ENCODE measurements around the gene ZNF202. TPM values are rescaled to one million over a fixed set of nuclear protein-coding genes. Genes with fewer than 3 reads are reported as not detected.

The ZNF202 gene
- total RNA-seq, 1 donor from 2014 or later: 22.8 TPM

DNA sequence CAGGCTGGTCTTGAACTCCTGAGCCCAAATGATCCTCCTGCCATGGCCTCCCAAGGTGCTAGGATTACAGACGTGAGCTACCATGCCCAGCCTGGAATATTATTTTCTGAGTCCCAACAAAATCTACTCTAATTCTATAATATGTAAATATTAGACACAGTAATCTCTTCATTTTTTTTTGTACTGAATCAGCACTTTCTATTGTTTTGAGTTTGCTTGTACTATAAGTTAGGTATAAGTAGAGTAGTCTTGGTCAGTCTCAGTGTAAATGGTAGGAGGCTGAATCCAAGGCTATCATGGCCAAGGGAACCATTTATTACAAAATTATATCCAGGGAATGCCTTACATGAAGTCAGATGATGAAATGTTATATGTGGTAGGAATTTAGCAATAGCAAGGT lies 32.5 kb upstream of the ZNF202 start:
- DNase-seq (ENCODE audit: low read depth, low spot score): no peak
- Mint-ChIP-seq H3K27ac (ENCODE audit: unreplicated experiment) (no peak overlapping the region), H3K4me1 (peaks cover 3% of the 10 kb centered on the region), H3K27me3 (ENCODE audit: low read depth) (no peaks in the 10 kb centered on the region), H3K4me3 (no peak overlapping the region), H3K9me3 (no peaks in the 10 kb centered on the region), H3K36me3 (ENCODE audit: low read depth) (no peaks in the 10 kb centered on the region)
- TF ChIP-seq, protein P1, sequence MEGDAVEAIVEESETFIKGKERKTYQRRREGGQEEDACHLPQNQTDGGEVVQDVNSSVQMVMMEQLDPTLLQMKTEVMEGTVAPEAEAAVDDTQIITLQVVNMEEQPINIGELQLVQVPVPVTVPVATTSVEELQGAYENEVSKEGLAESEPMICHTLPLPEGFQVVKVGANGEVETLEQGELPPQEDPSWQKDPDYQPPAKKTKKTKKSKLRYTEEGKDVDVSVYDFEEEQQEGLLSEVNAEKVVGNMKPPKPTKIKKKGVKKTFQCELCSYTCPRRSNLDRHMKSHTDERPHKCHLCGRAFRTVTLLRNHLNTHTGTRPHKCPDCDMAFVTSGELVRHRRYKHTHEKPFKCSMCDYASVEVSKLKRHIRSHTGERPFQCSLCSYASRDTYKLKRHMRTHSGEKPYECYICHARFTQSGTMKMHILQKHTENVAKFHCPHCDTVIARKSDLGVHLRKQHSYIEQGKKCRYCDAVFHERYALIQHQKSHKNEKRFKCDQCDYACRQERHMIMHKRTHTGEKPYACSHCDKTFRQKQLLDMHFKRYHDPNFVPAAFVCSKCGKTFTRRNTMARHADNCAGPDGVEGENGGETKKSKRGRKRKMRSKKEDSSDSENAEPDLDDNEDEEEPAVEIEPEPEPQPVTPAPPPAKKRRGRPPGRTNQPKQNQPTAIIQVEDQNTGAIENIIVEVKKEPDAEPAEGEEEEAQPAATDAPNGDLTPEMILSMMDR (conservative IDR thresholded peaks at IDR 0.05): no peak

DNA sequence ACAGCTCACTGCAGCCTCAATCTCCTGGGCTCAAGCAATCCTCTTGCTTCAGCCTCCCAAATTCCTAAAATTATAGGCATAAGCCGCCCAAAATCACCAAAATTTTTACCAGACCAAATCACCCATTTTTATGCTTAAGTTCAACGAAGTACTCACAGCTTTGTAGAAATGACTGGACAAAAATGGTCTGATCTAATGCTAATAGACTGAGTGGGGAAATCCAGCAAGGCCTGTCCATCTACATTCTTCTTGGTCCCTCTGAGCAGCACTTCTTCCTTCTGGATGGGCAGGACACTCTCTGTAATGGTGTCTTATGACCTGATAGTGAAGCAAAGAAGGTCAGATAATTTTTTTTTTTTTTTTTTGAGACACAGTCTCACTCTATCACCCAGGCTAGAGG lies 31.6 kb upstream of the ZNF202 start:
- no peaks in the 10 kb centered on the region for H3K36me3 Mint-ChIP-seq (ENCODE audit: low read depth)
- TF ChIP-seq, protein P1 (conservative IDR thresholded peaks at IDR 0.05): no peak
- peaks cover 3% of the 10 kb centered on the region for H3K4me1 Mint-ChIP-seq
- H3K27ac Mint-ChIP-seq (ENCODE audit: unreplicated experiment): no peak overlapping the region
- no peaks in the 10 kb centered on the region for H3K9me3 Mint-ChIP-seq
- DNase-seq (ENCODE audit: low read depth, low spot score): no peak
- no peak overlapping the region for H3K4me3 Mint-ChIP-seq
- H3K27me3 Mint-ChIP-seq (ENCODE audit: low read depth): no peaks in the 10 kb centered on the region

DNA sequence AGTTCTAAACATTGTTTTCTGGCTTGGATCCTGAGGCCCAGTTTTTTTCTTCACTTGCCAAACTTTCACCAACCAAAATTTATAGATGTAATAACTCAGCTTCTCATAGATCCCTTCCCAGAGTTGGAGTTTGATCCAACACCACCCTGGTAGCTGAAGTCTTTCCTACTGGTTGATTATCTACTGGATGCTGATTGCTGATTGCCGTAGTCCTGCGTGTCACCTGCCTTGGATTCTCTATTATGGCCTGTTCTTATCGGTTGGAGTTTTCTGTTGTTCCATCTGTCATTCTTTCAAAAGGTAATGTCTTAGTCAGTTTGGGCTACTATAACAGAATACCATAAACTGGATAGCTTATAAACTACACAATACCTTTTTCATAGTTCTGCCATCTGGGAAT lies 30.2 kb upstream of the ZNF202 start:
- no peak overlapping the region for H3K4me3 Mint-ChIP-seq
- DNase-seq (ENCODE audit: low read depth, low spot score): no peak
- peaks cover 3% of the 10 kb centered on the region for H3K4me1 Mint-ChIP-seq
- no peaks in the 10 kb centered on the region for H3K9me3 Mint-ChIP-seq
- no peaks in the 10 kb centered on the region for H3K36me3 Mint-ChIP-seq (ENCODE audit: low read depth)
- no peak overlapping the region for H3K27ac Mint-ChIP-seq (ENCODE audit: unreplicated experiment)
- no peaks in the 10 kb centered on the region for H3K27me3 Mint-ChIP-seq (ENCODE audit: low read depth)
- TF ChIP-seq, protein P1 (conservative IDR thresholded peaks at IDR 0.05): no peak

DNA sequence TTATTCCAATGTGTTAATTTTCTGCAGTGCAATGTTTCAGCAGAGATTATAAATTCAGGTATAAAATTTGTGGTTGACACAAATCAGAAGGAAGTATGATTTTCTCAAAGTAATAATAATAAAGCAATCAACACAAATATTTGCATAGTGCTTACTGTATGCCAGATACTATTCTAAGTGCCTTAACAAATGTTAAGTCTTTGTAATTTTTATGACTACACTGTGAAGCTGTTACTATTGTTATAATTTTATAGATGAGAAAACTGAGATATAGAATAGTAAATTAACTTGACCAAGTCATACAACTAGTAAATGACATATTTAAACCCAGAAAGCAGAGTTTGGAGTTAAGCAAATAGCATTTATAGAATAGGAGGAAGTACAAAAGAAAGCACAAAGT lies 29.3 kb upstream of the ZNF202 start:
- no peak for DNase-seq (ENCODE audit: low read depth, low spot score)
- Mint-ChIP-seq H3K9me3 (no peaks in the 10 kb centered on the region), H3K4me3 (no peak overlapping the region), H3K36me3 (ENCODE audit: low read depth) (no peaks in the 10 kb centered on the region), H3K4me1 (peaks cover under 1% of the 10 kb centered on the region), H3K27me3 (ENCODE audit: low read depth) (no peaks in the 10 kb centered on the region), H3K27ac (ENCODE audit: unreplicated experiment) (no peak overlapping the region)
- TF ChIP-seq, protein P1 (conservative IDR thresholded peaks at IDR 0.05): no peak

DNA sequence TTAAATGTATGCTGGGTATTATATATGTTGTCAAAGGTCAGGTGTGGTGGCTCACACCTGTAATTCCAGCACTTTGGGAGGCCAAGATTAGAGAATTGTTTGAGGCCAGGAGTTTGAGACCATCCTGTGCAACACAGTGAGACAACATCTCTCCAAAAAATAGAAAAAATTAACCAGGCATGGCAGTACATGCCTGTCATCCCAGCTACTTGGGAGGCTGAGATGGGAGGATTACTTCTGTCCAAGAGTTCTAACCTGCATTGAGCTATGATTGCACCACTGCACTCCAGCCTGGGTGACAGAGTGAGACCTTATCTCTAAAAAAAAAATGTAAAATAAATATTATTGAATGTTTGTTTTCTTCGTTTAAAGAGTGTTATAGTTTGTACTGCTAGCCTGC lies 24.1 kb upstream of the ZNF202 start:
- Mint-ChIP-seq H3K36me3 (ENCODE audit: low read depth) (peaks cover 3% of the 10 kb centered on the region), H3K9me3 (peaks cover 11% of the 10 kb centered on the region), H3K27me3 (ENCODE audit: low read depth) (no peaks in the 10 kb centered on the region), H3K4me1 (no peaks in the 10 kb centered on the region), H3K27ac (ENCODE audit: unreplicated experiment) (no peak overlapping the region), H3K4me3 (no peak overlapping the region)
- no peak for DNase-seq (ENCODE audit: low read depth, low spot score)
- TF ChIP-seq, protein P1 (conservative IDR thresholded peaks at IDR 0.05): no peak

DNA sequence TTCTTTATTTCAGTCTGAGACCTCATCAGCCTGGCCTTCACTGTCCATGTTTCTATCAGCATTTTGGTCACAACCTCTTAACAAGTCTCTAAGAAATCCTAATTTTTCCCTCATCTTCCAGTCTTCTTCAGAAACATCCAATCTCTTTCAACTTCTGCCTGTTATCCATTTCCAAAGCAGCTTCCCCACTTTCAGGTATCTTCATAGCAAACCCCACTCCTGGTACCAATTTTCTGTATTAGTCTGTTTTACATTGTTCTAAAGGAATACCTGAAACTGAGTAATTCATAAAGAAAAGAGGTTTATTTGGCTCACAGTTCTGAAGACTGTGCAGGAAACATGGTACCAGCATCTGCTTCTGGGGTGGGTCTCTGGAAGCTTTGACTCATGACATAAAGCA lies 21.0 kb upstream of the ZNF202 start:
- peaks cover 3% of the 10 kb centered on the region for H3K36me3 Mint-ChIP-seq (ENCODE audit: low read depth)
- TF ChIP-seq, protein P1 (conservative IDR thresholded peaks at IDR 0.05): no peak
- H3K4me3 Mint-ChIP-seq: no peak overlapping the region
- no peaks in the 10 kb centered on the region for H3K4me1 Mint-ChIP-seq
- peaks cover 5% of the 10 kb centered on the region for H3K27me3 Mint-ChIP-seq (ENCODE audit: low read depth)
- no peak for DNase-seq (ENCODE audit: low read depth, low spot score)
- H3K9me3 Mint-ChIP-seq: peaks cover 11% of the 10 kb centered on the region
- H3K27ac Mint-ChIP-seq (ENCODE audit: unreplicated experiment): no peak overlapping the region
